ENCODE measurements around the gene DECR2.

GRCh38 chr16:376817-377418 is 24.8 kb upstream of the DECR2 start:
- TF ChIP-seq CTCF (IDR thresholded peaks at IDR 0.05) = no peak
- no peak for TF ChIP-seq POLR2A (IDR thresholded peaks at IDR 0.05)
